Stimulated activated naive CD4-positive, alpha-beta T cell (primary cell): Measurements from ENCODE around the gene MAMSTR.
"Not testable (repeated sequence)": the region's sequence is repeated elsewhere in the genome, so short reads cannot be mapped to it uniquely, and the experiment has no call there.

Source experiments
- DNase-seq, 6 experiments: peaks; one replicate each; lab custom pipeline; 2025; lab: John Stamatoyannopoulos, UW

Gene MAMSTR, protein sequence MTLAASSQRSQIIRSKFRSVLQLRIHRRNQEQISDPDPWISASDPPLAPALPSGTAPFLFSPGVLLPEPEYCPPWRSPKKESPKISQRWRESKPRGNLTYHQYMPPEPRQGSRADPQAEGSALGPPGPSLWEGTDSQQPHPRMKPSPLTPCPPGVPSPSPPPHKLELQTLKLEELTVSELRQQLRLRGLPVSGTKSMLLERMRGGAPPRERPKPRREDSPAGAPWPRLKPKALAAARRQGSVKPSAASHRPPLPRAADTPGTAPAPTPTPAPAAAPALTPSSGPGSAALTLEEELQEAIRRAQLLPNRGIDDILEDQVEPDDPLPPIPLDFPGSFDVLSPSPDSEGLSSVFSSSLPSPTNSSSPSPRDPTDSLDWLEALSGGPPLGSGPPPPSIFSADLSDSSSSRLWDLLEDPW

DNA sequence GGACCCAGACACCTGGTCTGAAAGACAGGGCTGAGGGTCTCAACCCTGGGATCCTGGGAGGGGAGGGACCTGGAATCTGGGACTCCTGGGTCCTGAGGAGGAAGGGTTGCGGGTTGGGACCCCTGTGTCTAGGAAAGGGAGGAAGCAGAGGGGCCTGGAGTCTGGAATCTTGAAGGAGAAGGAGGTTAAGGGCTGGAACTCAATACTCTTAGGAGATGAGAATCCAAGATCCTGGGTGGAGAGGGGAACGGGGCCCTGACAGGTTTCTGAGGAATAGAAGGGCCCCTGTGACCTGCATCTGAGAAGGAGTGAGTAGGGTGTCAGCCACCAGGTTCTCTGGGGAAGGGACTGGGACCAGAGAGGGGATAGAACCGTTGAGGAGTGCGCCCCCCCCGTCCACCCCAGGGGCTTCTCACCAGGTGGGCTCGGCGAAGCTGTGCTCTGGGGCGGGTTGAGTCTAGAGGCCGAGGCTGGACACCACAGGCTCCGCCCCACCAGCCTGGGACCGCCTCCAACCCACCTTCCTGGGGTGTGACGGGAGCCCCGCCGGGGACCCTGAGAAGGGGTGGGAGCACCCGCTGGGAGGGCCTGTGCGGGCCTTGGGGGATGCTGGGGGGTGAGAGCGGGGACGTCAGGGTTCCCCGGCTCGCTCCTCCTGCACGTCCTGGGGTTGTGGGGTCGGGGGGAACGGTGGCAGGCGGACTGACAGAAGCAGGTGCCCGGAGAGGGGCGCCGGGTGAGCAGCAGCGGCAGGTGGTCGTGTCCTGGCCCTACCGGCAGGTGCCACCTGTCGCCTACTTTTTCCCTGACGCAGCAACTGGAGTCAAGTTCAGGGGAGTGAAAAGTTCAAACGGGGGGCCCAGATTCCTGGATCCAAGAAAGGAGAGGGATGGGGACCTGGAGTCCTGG is at the start of gene MAMSTR:
TSS of gene MAMSTR (minus strand) at position 463 of the 909 bp plus-strand sequence. CDS start 694 bp downstream, outside the sequence.
- DNase-seq: no peak

DNA sequence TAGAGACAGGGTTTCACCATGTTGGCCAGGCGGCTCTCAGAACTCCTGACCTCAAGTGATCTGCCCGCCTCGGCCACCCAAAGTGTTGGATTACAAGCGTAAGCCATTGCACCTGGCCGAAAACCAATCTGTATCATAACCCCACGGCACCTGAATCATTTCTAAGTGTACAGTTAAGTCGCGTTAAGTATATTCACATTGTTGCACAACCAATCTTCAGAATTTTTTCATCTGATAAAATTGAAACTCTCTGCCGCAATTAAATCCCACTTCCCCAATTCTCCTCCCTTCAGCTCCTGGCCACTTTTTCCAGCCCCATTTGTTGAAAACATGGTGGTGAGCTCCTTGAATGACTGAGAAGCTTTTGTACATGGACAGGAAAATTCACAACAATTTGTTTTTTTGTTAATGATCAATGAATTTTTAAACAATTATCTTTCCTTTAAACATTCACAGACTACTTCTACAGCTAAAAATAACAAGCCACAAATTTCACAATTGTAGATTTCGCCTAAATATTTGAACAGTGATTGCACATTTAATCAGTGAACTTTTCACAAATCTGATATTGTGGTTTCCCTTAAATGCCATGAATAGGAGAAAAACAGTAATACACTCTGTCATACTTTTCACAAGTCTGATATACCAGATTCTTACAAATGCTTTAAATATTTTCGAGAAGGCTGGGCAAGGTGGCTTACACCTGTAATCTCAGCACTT is 49.6 kb upstream of the MAMSTR start:
- DNase-seq: no peak

DNA sequence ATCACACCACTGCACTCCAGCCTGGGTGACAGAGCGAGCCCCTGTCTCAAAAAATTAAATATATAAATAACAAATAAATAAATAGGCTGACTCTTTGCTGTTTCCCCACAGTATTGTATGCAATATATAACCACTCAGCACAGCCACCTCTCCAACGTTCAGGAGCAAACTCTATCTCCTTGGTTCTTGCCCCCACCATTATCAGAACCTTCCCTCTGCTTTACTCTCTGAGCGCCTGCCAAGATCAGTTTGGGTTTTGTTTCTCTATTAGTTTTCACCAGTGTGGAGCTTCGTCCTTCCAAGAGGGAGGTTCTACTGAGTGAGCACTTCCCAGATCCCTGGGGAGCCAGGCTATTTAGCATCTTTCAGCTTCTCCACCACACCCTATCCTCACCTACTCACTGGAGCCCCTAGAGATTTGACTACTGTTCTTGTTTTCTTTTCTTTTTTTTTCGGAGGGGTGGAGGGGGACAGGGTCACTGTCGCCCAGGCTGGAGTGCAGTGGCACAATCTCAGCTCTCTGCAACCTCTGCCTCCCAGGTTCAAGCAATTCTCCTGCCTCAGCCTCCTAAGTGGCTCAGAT is 48.7 kb upstream of the MAMSTR start:
- DNase-seq: not testable (repeated sequence)

DNA sequence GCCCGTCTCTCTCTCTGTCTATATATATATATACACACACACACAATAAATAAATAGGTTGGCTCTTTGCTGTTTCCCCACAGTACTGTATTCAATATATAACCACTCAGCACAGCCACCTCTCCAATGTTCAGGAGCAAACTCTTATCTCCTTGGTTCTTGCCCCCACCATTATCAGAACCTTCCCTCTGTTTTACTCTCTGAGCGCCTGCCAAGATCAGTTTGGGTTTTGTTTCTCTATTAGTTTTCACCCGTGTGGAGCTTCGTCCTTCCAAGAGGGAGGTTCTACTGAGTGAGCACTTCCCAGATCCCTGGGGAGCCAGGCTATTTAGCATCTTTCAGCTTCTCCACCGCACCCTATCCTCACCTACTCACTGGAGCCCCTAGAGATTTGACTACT is 46.3 kb upstream of the MAMSTR start:
- not testable (repeated sequence) for DNase-seq

DNA sequence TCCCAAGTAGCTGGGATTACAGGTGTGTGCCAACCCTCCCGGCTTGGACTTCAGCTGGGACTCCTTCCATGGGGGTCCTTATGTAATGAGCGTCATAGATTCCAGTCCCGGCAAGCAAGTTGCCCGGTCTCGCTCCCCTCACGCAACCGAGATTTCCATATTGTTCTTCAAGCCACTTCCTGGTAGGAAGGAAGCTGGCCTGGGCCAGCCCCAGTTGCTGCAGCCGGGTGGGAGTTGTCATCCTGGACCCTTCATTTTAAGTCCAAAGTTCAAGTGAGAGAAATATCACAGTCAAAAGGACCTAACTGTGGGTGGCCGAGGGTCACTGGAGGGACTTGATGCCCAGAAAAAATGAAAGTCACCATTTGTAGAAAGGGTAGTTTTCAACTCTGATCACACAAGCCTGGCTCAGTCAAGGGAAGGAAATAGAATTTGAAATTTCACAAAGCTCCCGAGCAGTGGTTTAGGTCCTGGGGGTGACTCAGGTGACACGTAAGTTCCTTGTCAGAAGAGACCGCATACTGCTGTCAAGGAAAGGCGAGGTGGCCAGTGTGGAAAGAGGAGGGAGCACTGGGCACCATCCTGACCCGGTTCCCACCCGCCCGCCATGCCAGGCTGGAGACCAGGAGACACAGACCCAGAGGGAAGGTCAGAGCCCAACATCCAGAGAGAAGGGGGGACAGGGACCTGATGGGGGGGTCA is 41.1 kb upstream of the MAMSTR start:
- DNase-seq: no peak

DNA sequence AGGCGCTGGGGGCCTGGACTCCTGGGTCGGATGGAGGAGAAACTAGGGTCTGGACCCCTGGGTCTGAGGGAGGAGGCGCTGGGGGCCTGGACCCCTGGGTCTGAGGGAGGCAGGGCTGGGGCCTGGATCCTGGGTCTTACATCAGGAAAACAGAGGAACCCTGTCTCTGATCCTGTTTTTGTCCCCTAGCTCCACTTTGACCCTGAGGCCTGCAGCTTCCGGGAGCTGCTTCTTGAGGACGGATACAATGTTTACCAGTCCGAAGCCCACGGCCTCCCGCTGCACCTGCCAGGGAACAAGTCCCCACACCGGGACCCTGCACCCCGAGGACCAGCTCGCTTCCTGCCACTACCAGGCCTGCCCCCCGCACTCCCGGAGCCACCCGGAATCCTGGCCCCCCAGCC is 38.2 kb upstream of the MAMSTR start:
- no peak for DNase-seq

DNA sequence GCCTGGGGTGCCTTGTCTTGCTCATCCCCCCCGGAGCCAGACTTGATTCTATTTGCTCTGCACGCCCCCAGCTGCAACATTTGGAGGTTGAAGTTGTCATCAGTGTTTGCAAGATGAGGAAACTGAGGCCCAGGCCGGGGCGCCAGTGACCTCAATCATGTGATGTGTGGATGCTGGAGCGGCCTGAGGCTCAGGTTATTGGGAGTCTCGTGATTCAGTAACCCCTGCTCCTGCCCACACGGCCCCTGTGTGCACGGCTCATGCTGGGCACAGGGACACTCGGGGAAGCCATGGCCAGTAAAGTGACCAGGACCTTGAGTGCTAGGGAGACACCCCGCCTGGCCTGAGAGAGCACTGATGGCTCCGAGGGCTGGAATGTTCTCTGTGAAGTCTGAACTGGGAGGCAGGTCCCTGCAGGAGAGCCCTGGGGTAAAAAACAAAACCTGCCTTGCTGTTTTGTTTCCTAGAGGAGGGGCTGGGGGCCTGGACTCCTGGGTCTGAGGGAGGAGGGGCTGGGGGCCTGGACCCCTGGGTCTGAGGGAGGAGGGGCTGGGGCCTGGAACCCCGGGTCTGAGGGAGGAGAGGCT is 37.7 kb upstream of the MAMSTR start:
- no peak for DNase-seq

DNA sequence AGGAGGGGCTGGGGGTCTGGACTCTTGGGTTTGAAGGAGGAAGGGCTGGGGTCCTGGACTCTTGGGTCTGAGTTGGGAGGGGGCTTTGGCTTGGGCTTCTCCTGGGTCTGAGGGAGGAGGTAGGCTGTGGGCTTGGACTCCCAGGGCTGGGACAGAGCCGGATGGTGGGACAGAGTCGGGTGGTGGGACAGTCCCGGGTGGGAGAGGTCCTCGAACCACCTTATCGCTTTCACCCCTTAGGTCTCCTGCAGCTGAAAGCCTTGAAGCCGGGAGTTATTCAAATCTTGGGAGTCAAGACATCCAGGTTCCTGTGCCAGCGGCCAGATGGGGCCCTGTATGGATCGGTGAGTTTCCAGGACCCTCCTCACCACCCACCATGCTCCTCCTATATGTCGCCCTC is 37.2 kb upstream of the MAMSTR start:
- no peak for DNase-seq

DNA sequence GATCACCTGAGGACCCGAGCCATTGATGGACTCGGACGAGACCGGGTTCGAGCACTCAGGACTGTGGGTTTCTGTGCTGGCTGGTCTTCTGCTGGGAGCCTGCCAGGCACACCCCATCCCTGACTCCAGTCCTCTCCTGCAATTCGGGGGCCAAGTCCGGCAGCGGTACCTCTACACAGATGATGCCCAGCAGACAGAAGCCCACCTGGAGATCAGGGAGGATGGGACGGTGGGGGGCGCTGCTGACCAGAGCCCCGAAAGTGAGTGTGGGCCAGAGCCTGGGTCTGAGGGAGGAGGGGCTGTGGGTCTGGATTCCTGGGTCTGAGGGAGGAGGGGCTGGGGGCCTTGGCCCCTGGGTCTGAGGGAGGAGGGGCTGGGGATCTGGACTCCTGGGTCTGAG is 36.7 kb upstream of the MAMSTR start:
- no peak for DNase-seq

DNA sequence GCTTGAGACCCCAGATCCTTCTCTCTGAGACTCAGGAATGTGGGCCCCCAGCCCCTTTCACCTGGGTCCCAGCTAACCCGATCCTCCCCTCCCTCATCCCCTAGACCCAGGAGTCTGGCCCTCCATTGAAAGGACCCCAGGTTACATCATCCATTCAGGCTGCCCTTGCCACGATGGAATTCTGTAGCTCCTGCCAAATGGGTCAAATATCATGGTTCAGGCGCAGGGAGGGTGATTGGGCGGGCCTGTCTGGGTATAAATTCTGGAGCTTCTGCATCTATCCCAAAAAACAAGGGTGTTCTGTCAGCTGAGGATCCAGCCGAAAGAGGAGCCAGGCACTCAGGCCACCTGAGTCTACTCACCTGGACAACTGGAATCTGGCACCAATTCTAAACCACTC is 36.3 kb upstream of the MAMSTR start:
- DNase-seq: no peak

DNA sequence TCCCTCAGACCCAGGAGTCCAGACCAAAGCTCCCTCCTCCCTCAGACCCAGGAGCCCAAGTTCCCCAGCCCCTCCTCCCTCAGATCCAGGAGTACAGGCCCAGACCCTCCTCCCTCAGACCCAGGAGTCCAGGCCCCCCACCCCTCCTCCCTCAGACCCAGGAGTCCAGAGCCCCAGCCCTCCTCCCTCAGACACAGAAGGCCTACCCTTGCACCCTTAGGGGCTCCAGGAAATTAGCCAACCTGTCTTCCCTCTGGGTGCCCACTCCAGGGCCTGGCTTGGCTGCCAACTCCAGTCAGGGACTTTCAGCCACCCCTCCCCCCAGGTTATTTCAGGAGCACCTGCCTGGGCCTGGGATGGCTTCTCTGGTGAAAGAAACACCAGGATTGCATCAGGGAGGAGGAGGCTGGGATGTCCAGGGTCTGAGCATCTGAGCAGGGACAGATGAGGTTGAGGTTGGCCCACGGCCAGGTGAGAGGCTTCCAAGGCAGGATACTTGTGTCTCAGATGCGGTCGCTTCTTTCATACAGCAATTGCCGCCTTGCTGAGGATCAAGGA is 35.6 kb upstream of the MAMSTR start, which contains the start of gene FGF21:
TSS of gene FGF21 (plus strand) at position 441 of the 558 bp plus-strand sequence. CDS start 713 bp downstream, outside the sequence.
- DNase-seq: no peak

DNA sequence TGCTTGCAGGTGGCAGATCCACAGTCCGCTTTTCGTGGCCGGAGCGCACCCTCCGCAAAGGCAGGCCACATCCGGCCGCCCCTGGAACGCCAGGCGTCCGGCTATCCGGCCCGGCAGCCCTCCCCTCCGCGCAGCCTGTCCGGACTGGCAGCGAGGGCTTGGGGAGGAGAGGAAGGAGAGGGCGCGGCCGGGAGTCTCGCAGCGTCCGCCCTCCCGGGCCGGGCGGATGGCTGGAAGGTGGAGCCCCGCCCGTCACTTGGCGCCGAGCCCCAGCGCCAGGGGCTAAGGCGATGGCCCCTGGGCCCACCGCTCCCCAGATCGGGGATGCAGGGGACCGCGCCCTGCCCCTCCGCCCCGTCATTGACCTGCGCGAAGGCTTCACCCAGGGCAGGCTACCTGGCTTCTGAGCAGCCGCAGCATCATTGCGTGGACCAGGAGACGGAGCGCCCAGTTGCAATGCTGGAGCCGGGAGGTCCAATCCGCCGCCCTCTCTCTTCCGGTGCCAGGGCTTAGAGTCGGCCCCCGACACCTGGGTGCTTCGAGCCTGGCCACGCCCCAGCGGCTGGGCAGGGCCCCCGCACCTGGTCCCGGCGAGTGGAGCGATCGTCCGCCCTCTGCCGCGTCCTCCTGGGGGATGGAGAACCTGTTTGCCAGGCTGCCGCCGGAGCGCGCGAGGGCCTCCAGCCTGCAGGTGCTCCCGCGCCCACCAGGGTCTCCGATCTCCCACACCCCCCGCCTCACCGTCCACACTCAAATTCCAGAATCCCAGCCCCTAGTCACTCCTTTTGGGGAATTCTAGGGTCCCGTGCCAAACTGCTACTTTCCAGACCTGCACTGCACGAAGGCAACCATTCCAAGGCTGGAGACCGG is 33.2 kb upstream of the MAMSTR start, which contains the start of gene FUT1:
TSS of gene FUT1 (minus strand) at position 146 of the 870 bp plus-strand sequence. CDS start 1,360 bp downstream, outside the sequence.
- peak in 5 of 6 experiments; percentile 15 to 31 (median 21) for DNase-seq

DNA sequence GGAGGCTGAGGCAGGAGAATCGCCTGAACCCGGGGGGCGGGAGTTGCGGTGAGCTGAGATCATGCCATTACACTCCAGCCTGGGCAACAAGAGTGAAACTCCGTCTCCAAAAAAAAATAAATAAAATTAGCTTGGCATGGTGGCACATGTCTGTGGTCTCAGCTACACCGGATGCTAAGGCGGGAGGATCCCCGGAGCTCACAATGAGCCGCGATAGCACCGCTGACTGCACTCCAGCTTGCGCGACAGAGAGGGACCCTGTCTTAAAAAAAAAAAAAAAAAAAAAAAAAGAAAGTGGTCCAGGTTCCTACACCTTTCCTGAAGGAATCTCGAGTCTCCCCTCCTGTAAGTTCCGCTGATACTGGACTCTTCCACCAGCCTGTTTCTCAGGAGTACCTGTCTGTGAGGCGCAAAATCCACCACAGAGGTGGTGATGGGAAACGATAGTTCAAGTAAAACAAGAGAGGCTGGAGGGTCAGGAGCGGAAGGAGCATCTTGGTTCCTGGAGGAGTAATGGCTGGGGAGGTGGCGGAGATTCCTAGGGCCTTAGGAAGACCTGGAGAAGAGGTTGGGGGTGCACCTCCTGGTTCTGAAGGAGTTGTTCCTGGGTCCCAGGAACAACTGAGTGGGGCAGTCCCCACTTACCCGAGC is 32.4 kb upstream of the MAMSTR start:
- peak in 1 of 6 experiments; percentile 25 for DNase-seq

DNA sequence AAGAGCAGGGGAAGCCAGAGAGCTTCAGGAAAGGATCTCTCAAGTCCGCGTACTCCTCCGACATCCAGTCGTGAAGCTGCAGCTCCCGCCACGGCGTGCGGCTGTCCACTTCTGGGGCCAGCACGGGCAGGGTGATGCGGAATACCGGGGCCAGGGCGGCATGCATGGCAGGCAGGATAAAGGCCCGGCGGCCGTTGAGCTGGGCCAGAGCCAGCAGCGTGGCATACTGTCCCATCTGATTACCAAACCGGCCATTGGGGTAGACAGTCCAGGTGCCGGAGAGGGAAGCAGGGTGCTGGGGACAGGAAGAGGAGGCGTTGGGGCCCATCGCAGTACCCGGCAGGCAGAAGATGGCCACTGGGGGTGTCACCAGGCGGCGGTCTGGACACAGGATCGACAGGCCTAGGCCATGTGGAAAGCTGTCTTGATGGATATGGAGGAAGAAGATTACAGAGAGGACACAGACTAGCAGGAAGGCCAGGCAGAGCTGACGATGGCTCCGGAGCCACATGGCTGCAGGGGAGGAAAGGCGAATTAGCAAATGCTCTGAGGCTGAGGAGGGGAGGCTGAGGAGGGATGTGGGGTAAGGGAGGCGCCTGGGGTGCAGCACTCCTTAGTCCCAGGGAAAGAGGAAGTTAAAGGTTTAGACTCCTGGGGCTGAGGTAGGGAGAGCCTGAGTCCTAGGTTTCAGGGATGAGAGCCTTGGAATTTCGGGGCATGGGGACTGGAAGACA is 31.4 kb upstream of the MAMSTR start:
- DNase-seq: no peak

DNA sequence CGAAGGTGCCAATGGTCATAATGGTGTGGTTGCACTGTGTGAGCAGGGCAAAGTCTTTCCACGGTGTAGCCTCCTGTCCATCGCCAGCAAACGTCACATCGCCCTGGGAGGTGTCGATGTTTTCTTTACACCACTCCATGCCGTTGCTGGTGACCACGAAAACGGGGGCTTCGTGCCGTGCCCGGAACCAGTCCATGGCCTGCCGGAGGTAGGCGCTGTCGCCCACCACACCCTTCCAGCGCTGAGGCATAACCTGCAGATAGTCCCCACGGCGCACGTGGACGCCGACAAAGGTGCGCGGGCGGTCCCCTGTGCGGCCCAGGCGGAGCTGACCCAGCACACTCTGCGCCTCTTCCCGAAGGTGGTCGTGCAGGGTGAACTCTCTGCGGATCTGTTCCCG is 30.8 kb upstream of the MAMSTR start:
- no peak for DNase-seq

DNA sequence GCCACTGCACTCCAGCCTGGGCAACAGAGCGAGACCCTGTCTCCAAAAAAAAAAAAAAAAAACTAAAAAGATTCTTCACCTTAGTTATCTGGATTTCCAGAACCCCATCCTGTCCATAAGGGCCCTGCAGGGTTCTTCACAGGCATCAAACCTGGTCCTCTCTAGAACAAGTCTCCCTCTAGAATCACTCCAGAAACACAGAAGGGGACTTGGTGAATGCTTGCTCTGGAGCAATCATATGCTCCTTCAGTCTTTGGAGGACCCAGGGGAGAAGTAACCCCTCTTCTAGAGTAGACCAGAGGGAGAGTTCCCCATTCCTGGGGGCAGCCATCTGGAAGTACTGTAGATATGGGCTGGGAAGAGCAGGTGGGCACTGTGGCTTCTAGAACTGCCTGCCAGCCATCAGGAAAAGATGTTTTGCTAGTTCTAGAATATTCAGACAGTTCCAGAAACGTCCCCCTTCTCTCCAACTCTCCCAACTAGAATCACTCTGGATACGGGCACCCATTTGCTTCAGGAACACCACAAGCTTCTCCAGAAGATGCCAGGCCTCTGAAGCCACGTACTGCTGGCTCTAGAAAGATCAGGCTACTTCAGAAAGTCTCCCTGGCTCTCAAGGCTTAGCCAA is 30.2 kb upstream of the MAMSTR start:
- DNase-seq: no peak
